ENCODE results near the gene ANKRD33B. TPM values are rescaled to one million over a fixed set of nuclear protein-coding genes. Genes with fewer than 3 reads are reported as not detected.

Gene ANKRD33B
- total RNA-seq, 3 donors from 2014 or later (not counting 1 experiment from before 2014, with no cell fraction given), result 2.4 to 4.3 (median 3.9) TPM

- Mint-ChIP-seq H3K27ac (no peak overlapping the region), H3K27me3 (ENCODE audit: low read depth in 2 of 2) (no peaks in the 10 kb centered on the region), H3K4me1 (peaks cover 6% of the 10 kb centered on the region in 2 donors), H3K9me3 (no peaks in the 10 kb centered on the region), H3K4me3 (no peak overlapping the region), H3K36me3 (no peaks in the 10 kb centered on the region)
- no peak for DNase-seq
- Histone ChIP-seq H3K4me1 (ENCODE audit: control insufficient read depth, insufficient read depth, low read length) (no peaks in the 10 kb centered on the region), H3K4me3 (ENCODE audit: low read length) (no peak overlapping the region), H3K27ac (ENCODE audit: low read length) (no peak overlapping the region), H3K36me3 (ENCODE audit: control insufficient read depth, insufficient read depth, low read length) (no peaks in the 10 kb centered on the region), H3K9me3 (ENCODE audit: control insufficient read depth, insufficient read depth, low read length) (no peaks in the 10 kb centered on the region), H3K27me3 (ENCODE audit: control insufficient read depth, insufficient read depth, low read length) (no peaks in the 10 kb centered on the region)
- TF ChIP-seq CTCF (IDR thresholded peaks at IDR 0.05), result no peak
- ATAC-seq, result no peak
- intact Hi-C loops (cut with micrococcal nuclease), result no loop called here
- WGBS (ENCODE audit: insufficient coverage), result 95% methylated on average over 7 of the region's 7 CpGs
These were observed 102.8 kb downstream of the ANKRD33B start for GRCh38 chr5:10666531-10667299.

GRCh38 chr5:10667431-10668057 lies 103.7 kb downstream of the ANKRD33B start:
- peaks cover 6% of the 10 kb centered on the region in 2 donors for H3K4me1 Mint-ChIP-seq
- H3K27me3 Mint-ChIP-seq (ENCODE audit: low read depth in 2 of 2), result no peaks in the 10 kb centered on the region
- intact Hi-C loops (cut with micrococcal nuclease), result no loop called here
- no peak overlapping the region for H3K4me3 Mint-ChIP-seq
- H3K36me3 ChIP-seq (ENCODE audit: control insufficient read depth, insufficient read depth, low read length), result no peaks in the 10 kb centered on the region
- H3K4me3 ChIP-seq (ENCODE audit: low read length), result no peak overlapping the region
- ATAC-seq (no peak), DNase-seq (no peak)
- no peak overlapping the region for H3K27ac ChIP-seq (ENCODE audit: low read length)
- H3K27me3 ChIP-seq (ENCODE audit: control insufficient read depth, insufficient read depth, low read length), result no peaks in the 10 kb centered on the region
- no peaks in the 10 kb centered on the region for H3K9me3 ChIP-seq (ENCODE audit: control insufficient read depth, insufficient read depth, low read length)
- no peaks in the 10 kb centered on the region for H3K4me1 ChIP-seq (ENCODE audit: control insufficient read depth, insufficient read depth, low read length)
- no peak for TF ChIP-seq CTCF (IDR thresholded peaks at IDR 0.05)
- H3K36me3 Mint-ChIP-seq, result no peaks in the 10 kb centered on the region
- H3K9me3 Mint-ChIP-seq, result no peaks in the 10 kb centered on the region
- 87% methylated on average over 6 of the region's 6 CpGs for WGBS (ENCODE audit: insufficient coverage)
- no peak overlapping the region for H3K27ac Mint-ChIP-seq

GRCh38 chr5:10668697-10669096 lies 104.8 kb downstream of the ANKRD33B start:
- no peak for TF ChIP-seq CTCF (IDR thresholded peaks at IDR 0.05)
- Histone ChIP-seq H3K27me3 (ENCODE audit: control insufficient read depth, insufficient read depth, low read length) (no peaks in the 10 kb centered on the region), H3K36me3 (ENCODE audit: control insufficient read depth, insufficient read depth, low read length) (no peaks in the 10 kb centered on the region), H3K4me3 (ENCODE audit: low read length) (no peak overlapping the region), H3K9me3 (ENCODE audit: control insufficient read depth, insufficient read depth, low read length) (no peaks in the 10 kb centered on the region), H3K4me1 (ENCODE audit: control insufficient read depth, insufficient read depth, low read length) (no peaks in the 10 kb centered on the region), H3K27ac (ENCODE audit: low read length) (no peak overlapping the region)
- H3K36me3 Mint-ChIP-seq, result no peaks in the 10 kb centered on the region
- no peak overlapping the region for H3K4me3 Mint-ChIP-seq
- H3K27ac Mint-ChIP-seq, result no peak overlapping the region
- H3K27me3 Mint-ChIP-seq (ENCODE audit: low read depth in 2 of 2), result no peaks in the 10 kb centered on the region
- no peaks in the 10 kb centered on the region for H3K9me3 Mint-ChIP-seq
- 89% methylated on average over 4 of the region's 4 CpGs for WGBS (ENCODE audit: insufficient coverage)
- intact Hi-C loops (cut with micrococcal nuclease), result no loop called here
- DNase-seq (no peak), ATAC-seq (no peak)
- H3K4me1 Mint-ChIP-seq, result peaks cover 6% of the 10 kb centered on the region in 2 donors
